ENCODE measurements around the gene C13orf46. TPM values are rescaled to one million over a fixed set of nuclear protein-coding genes. Genes with fewer than 3 reads are reported as not detected.

C13orf46 gene
- total RNA-seq, 5 donors from 2014 or later (not counting 1 experiment from before 2014, with no cell fraction given) = 18.4 to 33.9 (median 25.3) TPM

DNA sequence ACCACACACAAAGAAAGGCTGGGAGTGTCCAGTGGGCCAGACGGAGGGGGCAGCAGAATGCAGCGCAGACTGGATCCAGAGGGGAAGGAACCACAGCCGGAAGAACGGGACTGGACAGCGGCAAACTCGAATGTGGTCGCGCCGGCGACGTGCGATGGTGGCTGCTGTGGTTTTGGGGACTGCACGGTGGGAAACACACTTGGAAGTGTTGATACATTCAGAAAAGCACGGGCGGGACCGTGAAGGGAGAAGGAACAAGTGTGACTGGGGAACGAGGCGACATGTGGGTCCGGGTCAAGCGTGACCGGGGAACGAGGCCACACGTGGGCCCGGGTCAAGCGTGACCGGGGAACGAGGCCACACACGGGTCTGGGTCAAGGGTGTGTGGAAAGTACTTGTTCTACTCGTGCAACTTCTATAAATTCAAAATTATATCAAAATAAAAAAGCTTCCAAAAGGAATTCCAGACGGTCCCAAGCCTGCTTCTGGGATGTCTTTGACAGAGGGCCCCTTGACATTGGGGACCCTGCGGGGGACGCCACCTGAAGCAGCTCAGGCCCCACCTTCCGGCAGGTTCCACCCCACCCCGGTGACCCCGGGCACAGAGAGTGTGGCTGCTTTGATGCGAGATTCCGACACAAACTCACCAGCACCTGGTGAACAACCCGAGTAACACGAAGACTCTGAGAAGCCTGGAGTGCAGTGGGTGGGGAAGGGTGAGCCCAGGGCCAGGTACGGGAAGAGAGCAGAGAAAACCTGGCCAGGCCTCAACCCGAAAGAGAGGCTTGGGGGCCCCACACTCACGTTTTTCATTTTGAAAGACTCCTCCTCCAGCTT, 25.1 kb upstream of the C13orf46 start:
- WGBS (ENCODE audit: insufficient coverage) = 97% methylated on average over 16 of the region's 42 CpGs

DNA sequence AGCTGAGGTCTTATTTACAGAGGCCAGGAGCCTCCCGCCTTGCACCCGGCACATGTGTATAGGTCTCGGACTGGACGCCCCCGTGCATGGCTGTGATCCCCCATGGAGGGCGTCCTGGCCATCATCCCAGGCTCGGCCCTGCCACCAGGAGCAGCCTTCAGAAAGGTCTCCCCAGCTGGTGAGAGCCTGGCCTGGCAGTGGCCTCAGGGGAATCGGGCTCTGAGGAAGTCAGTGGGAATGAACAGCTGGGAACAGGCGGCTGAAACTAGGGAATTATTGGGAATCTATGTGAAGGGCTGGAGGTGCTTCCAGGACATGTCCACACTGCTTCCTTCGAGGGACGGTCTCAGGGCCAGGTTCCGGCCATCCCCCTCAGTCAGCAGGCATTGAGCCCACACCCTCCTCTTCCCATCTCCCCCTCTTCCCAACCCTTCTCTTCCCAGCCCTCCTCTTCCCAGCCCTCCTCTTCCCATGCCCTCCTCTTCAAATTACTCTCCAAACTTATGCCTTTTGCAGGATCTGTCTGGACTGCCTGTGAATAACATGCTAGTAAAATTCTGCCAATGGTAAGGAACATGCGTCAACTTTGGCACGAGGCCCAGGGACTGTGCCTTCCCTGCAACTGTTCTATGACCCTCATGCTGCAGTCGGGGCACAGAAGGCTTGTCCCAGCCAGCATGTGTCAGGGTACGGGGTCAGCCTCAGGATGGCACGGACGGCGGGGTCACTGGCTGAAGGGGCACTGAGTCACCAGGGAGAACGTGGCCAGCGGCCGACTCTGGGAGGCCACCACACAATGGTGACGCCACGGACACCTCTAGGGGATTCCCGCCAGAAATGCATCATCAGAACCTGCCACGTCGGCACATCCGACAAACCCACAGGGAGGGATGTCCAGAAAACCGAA, 24.2 kb upstream of the C13orf46 start:
- Mint-ChIP-seq H3K27me3 (no peaks in the 10 kb centered on the region), H3K27ac (no peak overlapping the region)

More for the DNA sequence above, 25.1 kb upstream of the C13orf46 start:
- ChIA-PET POLR2A (no interaction called here), CTCF (no interaction called here)
- Histone ChIP-seq H3K4me1 (ENCODE audit: control insufficient read depth in 1 of 2, extremely low read depth in 1 of 2, insufficient read depth in 2 of 2, low read length in 2 of 2) (no peaks in the 10 kb centered on the region), H3K27me3 (replicated peaks in 1 of 2; ENCODE audit: control insufficient read depth in 2 of 2, extremely low read depth in 1 of 2, insufficient read depth in 2 of 2, low read length in 1 of 2) (no peaks in the 10 kb centered on the region), H3K9me3 (no peaks in the 10 kb centered on the region), H3K4me3 (ENCODE audit: control insufficient read depth in 1 of 2, extremely low read depth in 1 of 2, low read length in 1 of 2) (no peak overlapping the region), H3K27ac (ENCODE audit: low read length) (no peak overlapping the region), H3K36me3 (ENCODE audit: control insufficient read depth in 2 of 2, extremely low read depth in 1 of 2, insufficient read depth in 1 of 2, low read length in 1 of 2) (peaks cover 40 to 83% of the 10 kb centered on the region in 2 donors)
- DNase-seq = no peak
- Mint-ChIP-seq H3K4me3 (no peak overlapping the region), H3K27me3 (no peaks in the 10 kb centered on the region), H3K36me3 (peaks cover 38% of the 10 kb centered on the region), H3K4me1 (no peaks in the 10 kb centered on the region), H3K9me3 (no peaks in the 10 kb centered on the region), H3K27ac (no peak overlapping the region)
- no peak for ATAC-seq (replicated peaks in 1 of 4)

DNA sequence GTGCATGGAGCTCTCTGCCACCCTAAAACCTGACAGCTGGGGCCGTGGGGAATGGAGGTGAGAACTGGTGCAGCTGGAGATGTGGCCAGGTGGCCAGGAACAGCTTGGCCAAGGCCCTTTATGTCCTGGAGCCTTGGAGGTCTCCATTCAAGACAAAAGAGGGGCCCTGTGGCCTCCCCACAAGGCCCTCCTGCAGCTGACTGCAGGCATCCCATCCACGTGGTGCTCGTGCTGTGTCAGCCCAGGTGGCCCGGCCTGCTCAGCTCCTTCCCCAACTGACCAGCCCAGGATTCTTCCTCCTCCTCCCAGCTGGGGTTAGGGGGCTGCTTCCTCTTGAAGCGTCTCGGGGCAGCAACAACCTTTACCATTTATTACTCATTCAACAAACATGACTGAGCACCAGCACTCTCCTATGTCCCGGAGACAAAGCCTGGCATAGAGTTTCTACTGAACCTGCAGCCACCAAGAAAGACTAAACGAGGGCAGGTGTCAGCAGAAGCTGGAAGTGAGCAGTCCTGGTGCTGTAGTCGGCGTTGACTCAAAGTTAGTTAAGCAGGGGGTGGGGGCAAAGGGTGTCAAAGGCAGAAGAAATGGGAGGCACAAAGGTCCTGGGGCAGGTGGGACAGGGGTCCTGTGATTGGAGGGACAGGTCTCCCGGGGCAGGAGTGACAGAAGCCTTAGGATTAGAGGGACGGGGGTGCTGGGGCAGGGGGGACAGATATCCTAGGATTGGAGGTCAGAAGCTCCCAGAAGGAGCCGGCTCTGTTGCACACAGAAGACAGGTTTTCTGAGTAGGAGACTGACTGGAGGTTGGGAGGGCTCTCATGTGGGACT, 23.3 kb upstream of the C13orf46 start:
- ChIA-PET POLR2A (interaction anchor here in 1 of 2 donors (0.5 kb wide), 1 partner anchor 270 kb away, joined by 4 read pairs; no protein-coding TSS in a partner anchor), CTCF (no interaction called here)
- no peak overlapping the region for H3K4me3 ChIP-seq (ENCODE audit: control insufficient read depth in 1 of 2, extremely low read depth in 1 of 2, low read length in 1 of 2)
- no peak overlapping the region for H3K27ac ChIP-seq (ENCODE audit: low read length)
- H3K36me3 Mint-ChIP-seq = peaks cover 44% of the 10 kb centered on the region
- no peaks in the 10 kb centered on the region for H3K27me3 ChIP-seq (replicated peaks in 1 of 2; ENCODE audit: control insufficient read depth in 2 of 2, extremely low read depth in 1 of 2, insufficient read depth in 2 of 2, low read length in 1 of 2)
- H3K9me3 Mint-ChIP-seq = no peaks in the 10 kb centered on the region
- peak overlapping the region in 1 of 2 donors; percentile 71 for H3K27ac Mint-ChIP-seq
- 84% methylated on average over 7 of the region's 13 CpGs for WGBS (ENCODE audit: insufficient coverage)
- peaks cover 0 to 2% (median 0%) of the 10 kb centered on the region in 3 donors for H3K4me1 Mint-ChIP-seq
- H3K36me3 ChIP-seq (ENCODE audit: control insufficient read depth in 2 of 2, extremely low read depth in 1 of 2, insufficient read depth in 1 of 2, low read length in 1 of 2) = peaks cover 39 to 87% of the 10 kb centered on the region in 2 donors
- H3K27me3 Mint-ChIP-seq = no peaks in the 10 kb centered on the region
- DNase-seq = no peak
- no peaks in the 10 kb centered on the region for H3K9me3 ChIP-seq
- ATAC-seq (replicated peaks in 1 of 4) = peak in 1 of 4 experiments; percentile 4
- H3K4me1 ChIP-seq (ENCODE audit: control insufficient read depth in 1 of 2, extremely low read depth in 1 of 2, insufficient read depth in 2 of 2, low read length in 2 of 2) = no peaks in the 10 kb centered on the region
- H3K4me3 Mint-ChIP-seq = no peak overlapping the region

More for the DNA sequence above, 24.2 kb upstream of the C13orf46 start:
- Histone ChIP-seq H3K27me3 (replicated peaks in 1 of 2; ENCODE audit: control insufficient read depth in 2 of 2, extremely low read depth in 1 of 2, insufficient read depth in 2 of 2, low read length in 1 of 2) (no peaks in the 10 kb centered on the region), H3K4me3 (ENCODE audit: control insufficient read depth in 1 of 2, extremely low read depth in 1 of 2, low read length in 1 of 2) (no peak overlapping the region), H3K9me3 (no peaks in the 10 kb centered on the region), H3K36me3 (ENCODE audit: control insufficient read depth in 2 of 2, extremely low read depth in 1 of 2, insufficient read depth in 1 of 2, low read length in 1 of 2) (peaks cover 40 to 86% of the 10 kb centered on the region in 2 donors), H3K27ac (ENCODE audit: low read length) (no peak overlapping the region), H3K4me1 (ENCODE audit: control insufficient read depth in 1 of 2, extremely low read depth in 1 of 2, insufficient read depth in 2 of 2, low read length in 2 of 2) (no peaks in the 10 kb centered on the region)
- DNase-seq = no peak
- WGBS (ENCODE audit: insufficient coverage) = 88% methylated on average over 27 of the region's 29 CpGs
- ATAC-seq (replicated peaks in 1 of 4) = no peak
- ChIA-PET CTCF (no interaction called here), POLR2A (no interaction called here)
- Mint-ChIP-seq H3K4me3 (no peak overlapping the region), H3K36me3 (peaks cover 35% of the 10 kb centered on the region), H3K9me3 (no peaks in the 10 kb centered on the region), H3K4me1 (no peaks in the 10 kb centered on the region)

DNA sequence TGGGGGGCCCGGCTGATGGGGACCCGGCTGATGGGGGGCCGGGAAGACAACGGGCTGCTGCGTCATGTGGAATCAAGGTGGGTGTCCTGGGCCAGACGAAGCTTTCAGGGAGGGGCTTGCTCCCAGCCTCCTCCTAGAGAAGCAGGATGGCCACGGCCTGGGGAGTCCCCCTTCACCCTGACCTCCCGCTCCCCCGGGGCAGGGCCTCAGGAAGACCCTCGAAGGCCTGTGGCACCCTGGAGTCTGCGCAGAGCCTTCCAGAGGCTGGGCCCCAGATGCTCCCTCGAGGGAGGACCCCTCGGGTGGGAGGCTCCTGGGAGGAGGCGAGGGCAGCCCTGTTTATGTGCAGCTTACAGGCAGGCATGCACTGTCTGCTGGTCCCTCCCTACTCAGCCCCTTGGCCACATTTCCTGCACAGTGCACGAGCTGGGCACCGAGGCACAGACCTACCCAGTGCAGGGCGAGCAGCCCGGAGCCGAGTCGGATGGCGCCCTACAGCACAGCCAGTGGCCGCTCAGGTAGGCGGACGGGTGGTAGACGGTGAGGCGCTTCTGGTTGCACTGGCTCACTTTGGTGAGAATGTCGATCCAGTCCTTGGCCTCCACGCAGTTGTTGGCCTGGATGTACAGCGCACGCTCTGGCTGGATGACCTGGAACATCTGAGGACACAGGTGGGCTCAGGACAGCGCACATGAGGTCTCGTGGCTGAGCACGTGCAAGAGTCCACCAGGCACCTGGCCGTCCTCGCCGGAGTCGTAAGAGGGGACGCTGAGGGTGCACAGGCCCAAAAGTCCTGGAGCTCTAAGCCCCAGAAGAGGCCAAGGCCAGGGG, 22.4 kb upstream of the C13orf46 start:
- 97% methylated on average over 35 of the region's 38 CpGs for WGBS (ENCODE audit: insufficient coverage)
- ChIA-PET CTCF (no interaction called here), POLR2A (interaction anchor here in 1 of 2 donors (0.5 to 0.7 kb wide), 2 partner anchors 63 to 270 kb away, joined by 4 read pairs; no protein-coding TSS in a partner anchor)
- Mint-ChIP-seq H3K9me3 (no peaks in the 10 kb centered on the region), H3K36me3 (peaks cover 46% of the 10 kb centered on the region), H3K4me1 (peaks cover 0 to 8% (median 2%) of the 10 kb centered on the region in 3 donors), H3K27ac (no peak overlapping the region), H3K27me3 (no peaks in the 10 kb centered on the region), H3K4me3 (no peak overlapping the region)
- ATAC-seq (replicated peaks in 1 of 4) (peak in 1 of 4 experiments; percentile 30), DNase-seq (no peak)
- Histone ChIP-seq H3K4me3 (ENCODE audit: control insufficient read depth in 1 of 2, extremely low read depth in 1 of 2, low read length in 1 of 2) (no peak overlapping the region), H3K4me1 (ENCODE audit: control insufficient read depth in 1 of 2, extremely low read depth in 1 of 2, insufficient read depth in 2 of 2, low read length in 2 of 2) (no peaks in the 10 kb centered on the region), H3K27me3 (replicated peaks in 1 of 2; ENCODE audit: control insufficient read depth in 2 of 2, extremely low read depth in 1 of 2, insufficient read depth in 2 of 2, low read length in 1 of 2) (no peaks in the 10 kb centered on the region), H3K36me3 (ENCODE audit: control insufficient read depth in 2 of 2, extremely low read depth in 1 of 2, insufficient read depth in 1 of 2, low read length in 1 of 2) (peaks cover 37 to 87% of the 10 kb centered on the region in 2 donors), H3K9me3 (no peaks in the 10 kb centered on the region), H3K27ac (ENCODE audit: low read length) (no peak overlapping the region)

DNA sequence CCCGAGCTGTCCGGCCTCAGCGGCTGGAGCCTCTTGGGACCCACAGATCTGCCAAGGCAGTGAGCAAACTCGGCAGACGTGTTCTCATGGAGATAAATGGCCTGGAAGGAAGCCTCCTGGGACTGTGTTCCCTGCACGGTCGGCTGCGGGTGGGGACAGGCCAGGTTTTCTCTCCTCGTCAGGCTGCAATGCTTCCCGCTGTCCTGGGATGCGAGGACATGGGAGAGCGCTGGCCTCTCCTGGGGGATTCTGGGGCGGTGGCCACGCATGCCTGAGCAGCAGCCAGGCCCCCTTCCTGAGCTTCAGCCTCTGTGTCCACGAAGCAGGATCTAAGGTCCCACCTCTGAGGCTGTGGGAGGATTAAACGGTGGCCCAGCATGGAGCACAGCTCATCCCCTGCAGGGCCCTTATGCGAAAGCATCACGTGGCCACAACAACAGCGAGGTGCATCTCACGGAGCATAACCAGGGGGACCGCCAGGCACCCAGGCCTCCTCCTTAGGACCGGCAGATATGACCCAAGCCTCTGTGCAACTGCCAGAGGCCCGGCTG, 21.2 kb upstream of the C13orf46 start:
- peaks cover 0 to 3% of the 10 kb centered on the region in 2 experiments for H3K4me1 ChIP-seq (ENCODE audit: control insufficient read depth in 1 of 2, extremely low read depth in 1 of 2, insufficient read depth in 2 of 2, low read length in 2 of 2)
- no peaks in the 10 kb centered on the region for H3K27me3 ChIP-seq (replicated peaks in 1 of 2; ENCODE audit: control insufficient read depth in 2 of 2, extremely low read depth in 1 of 2, insufficient read depth in 2 of 2, low read length in 1 of 2)
- no peaks in the 10 kb centered on the region for H3K9me3 ChIP-seq
- 93% methylated on average over 22 of the region's 23 CpGs for whole genome bisulfite sequencing (ENCODE audit: insufficient coverage)
- no peaks in the 10 kb centered on the region for H3K9me3 Mint-ChIP-seq
- no peak overlapping the region for H3K27ac ChIP-seq (ENCODE audit: low read length)
- H3K36me3 ChIP-seq (ENCODE audit: control insufficient read depth in 2 of 2, extremely low read depth in 1 of 2, insufficient read depth in 1 of 2, low read length in 1 of 2) = peaks cover 30 to 85% of the 10 kb centered on the region in 2 donors
- H3K36me3 Mint-ChIP-seq = peaks cover 44% of the 10 kb centered on the region
- ChIA-PET CTCF (no interaction called here), POLR2A (interaction anchor here in 1 of 2 donors (0.7 kb wide), 1 partner anchor 59 kb away, joined by 3 read pairs; no protein-coding TSS in a partner anchor)
- H3K4me3 ChIP-seq (ENCODE audit: control insufficient read depth in 1 of 2, extremely low read depth in 1 of 2, low read length in 1 of 2) = no peak overlapping the region
- no peak overlapping the region for H3K4me3 Mint-ChIP-seq
- DNase-seq = no peak
- H3K27ac Mint-ChIP-seq = no peak overlapping the region
- peak in 1 of 4 experiments; percentile 26 for ATAC-seq (replicated peaks in 1 of 4)
- no peaks in the 10 kb centered on the region for H3K27me3 Mint-ChIP-seq
- H3K4me1 Mint-ChIP-seq = peaks cover 0 to 8% (median 2%) of the 10 kb centered on the region in 3 donors
